Colonic mucosa (tissue), 4 donors: ENCODE results near the gene PALB2. TPM values are rescaled to one million over a fixed set of nuclear protein-coding genes. Genes with fewer than 3 reads are reported as not detected.
A peak's percentile ranks its signal among the peaks of the same experiment; 100 is the strongest.

ENCODE experiments used
- DNase-seq: peaks from one replicate; pipeline ENCODE4 v3.0.0-alpha.2; 2020
- H3K27ac ChIP-seq: fragments of 200-600 bp; one replicate; pipeline ENCODE4 v1.8.0; 2021
- H3K27me3 ChIP-seq: fragments of 200-600 bp; one replicate; pipeline ENCODE4 v1.8.0; 2021
- H3K36me3 ChIP-seq: fragments of 200-600 bp; one replicate; pipeline ENCODE4 v1.8.0; 2021
- H3K4me1 ChIP-seq: fragments of 200-600 bp; one replicate; pipeline ENCODE4 v1.8.0; 2021; ENCODE audit warnings: mild to moderate bottlenecking
- H3K4me3 ChIP-seq: fragments of 200-600 bp; one replicate; pipeline ENCODE4 v1.8.0; 2021
- H3K9ac ChIP-seq, 2 donors: one replicate each; pipeline ENCODE4 v1.7.0; 2013; ENCODE audit warnings: control low read depth in 2 of 2, low read depth in 2 of 2, low read length in 2 of 2
- H3K9me3 ChIP-seq: fragments of 200-600 bp; one replicate; pipeline ENCODE4 v1.8.0; 2021
- intact Hi-C: fragments of 100-400 bp; cut with DNase I; formaldehyde crosslinking; loops from one replicate; pipeline ENCODE4 v1.14.1; 2022
- total RNA-seq, 2 donors: library from RNA; stranded (reverse); fragmentation: NEBNext Ultra II Directional in 1 of 2; extraction: Animal tissue kit (Norgen Biotek cat#: 25700) in 1 of 2; gene quantifications; one replicate each; pipeline ENCODE4 v1.2.1, GENCODE V29; 2021
- TF ChIP-seq, protein P1 (sequence below): fragments of 200-600 bp; IDR thresholded peaks from one replicate; pipeline ENCODE4 v1.8.0; 2022; ENCODE audit warnings: antibody characterized with exemption, mild to moderate bottlenecking
- donor health status: healthy.
- donor health status: DM: no; HTN: no; CAD: no.
- donor health status: DM: no; HTN: no; CAD: no.

PALB2 gene
- total RNA-seq, 2 donors from 2014 or later: 8.2 to 13.3 TPM

DNA sequence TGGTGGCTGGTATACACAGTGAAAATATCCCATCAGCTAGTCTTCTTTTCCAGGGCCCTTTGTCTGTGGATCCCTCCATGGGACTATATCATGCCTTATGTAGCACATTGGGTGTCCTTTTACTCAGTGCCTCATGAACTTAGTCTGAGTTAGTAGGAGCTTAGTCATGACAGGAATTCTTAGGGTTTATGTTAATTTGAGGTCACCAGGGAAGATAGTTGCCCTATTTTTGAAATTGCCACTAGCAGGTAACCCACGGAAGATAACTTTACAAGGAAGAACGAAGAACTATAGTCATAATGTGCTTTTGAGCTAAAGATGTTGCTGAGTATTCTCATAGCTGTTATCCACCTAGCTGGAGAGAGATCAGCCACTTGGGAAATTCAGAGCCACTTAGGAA, 22.8 kb upstream of the PALB2 start:
- Histone ChIP-seq H3K27ac (no peak overlapping the region), H3K36me3 (peaks cover 20% of the 10 kb centered on the region), H3K4me3 (no peak overlapping the region), H3K27me3 (no peaks in the 10 kb centered on the region), H3K4me1 (no peaks in the 10 kb centered on the region), H3K9ac (no peak overlapping the region), H3K9me3 (no peaks in the 10 kb centered on the region)
- TF ChIP-seq, protein P1, sequence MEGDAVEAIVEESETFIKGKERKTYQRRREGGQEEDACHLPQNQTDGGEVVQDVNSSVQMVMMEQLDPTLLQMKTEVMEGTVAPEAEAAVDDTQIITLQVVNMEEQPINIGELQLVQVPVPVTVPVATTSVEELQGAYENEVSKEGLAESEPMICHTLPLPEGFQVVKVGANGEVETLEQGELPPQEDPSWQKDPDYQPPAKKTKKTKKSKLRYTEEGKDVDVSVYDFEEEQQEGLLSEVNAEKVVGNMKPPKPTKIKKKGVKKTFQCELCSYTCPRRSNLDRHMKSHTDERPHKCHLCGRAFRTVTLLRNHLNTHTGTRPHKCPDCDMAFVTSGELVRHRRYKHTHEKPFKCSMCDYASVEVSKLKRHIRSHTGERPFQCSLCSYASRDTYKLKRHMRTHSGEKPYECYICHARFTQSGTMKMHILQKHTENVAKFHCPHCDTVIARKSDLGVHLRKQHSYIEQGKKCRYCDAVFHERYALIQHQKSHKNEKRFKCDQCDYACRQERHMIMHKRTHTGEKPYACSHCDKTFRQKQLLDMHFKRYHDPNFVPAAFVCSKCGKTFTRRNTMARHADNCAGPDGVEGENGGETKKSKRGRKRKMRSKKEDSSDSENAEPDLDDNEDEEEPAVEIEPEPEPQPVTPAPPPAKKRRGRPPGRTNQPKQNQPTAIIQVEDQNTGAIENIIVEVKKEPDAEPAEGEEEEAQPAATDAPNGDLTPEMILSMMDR: no peak
- no peak for DNase-seq
- intact Hi-C loops: no loop called here

DNA sequence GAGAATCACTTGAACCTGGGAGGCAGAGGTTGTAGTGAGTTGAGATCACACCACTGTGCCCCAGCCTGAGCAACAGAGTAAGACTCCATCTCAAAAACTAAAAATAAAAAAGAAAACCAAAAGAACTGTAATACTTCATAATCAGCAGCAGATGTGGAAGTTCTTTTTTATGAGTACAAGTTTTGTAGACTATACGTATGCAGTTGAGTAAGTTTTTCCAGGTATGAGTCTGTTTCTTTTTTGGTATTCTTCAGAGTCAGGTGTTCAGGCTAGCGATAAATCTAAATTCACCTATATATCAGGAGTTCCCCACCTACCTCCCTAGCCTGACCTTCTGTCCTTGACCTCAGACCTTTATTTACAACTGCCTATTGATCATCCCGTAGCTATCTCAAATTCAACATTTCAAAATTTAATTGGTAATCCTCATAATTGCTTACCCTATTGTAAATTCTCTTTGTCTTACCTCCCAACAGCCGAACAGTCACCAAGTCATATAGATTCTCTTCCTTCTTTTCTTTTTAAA, 10.9 kb upstream of the PALB2 start:
- H3K36me3 ChIP-seq: no peaks in the 10 kb centered on the region
- H3K27me3 ChIP-seq: no peaks in the 10 kb centered on the region
- H3K9me3 ChIP-seq: no peaks in the 10 kb centered on the region
- intact Hi-C loops: no loop called here
- H3K4me1 ChIP-seq: no peaks in the 10 kb centered on the region
- no peak overlapping the region for H3K4me3 ChIP-seq
- H3K27ac ChIP-seq: no peak overlapping the region
- TF ChIP-seq, protein P1: no peak
- H3K9ac ChIP-seq: no peak overlapping the region
- no peak for DNase-seq

DNA sequence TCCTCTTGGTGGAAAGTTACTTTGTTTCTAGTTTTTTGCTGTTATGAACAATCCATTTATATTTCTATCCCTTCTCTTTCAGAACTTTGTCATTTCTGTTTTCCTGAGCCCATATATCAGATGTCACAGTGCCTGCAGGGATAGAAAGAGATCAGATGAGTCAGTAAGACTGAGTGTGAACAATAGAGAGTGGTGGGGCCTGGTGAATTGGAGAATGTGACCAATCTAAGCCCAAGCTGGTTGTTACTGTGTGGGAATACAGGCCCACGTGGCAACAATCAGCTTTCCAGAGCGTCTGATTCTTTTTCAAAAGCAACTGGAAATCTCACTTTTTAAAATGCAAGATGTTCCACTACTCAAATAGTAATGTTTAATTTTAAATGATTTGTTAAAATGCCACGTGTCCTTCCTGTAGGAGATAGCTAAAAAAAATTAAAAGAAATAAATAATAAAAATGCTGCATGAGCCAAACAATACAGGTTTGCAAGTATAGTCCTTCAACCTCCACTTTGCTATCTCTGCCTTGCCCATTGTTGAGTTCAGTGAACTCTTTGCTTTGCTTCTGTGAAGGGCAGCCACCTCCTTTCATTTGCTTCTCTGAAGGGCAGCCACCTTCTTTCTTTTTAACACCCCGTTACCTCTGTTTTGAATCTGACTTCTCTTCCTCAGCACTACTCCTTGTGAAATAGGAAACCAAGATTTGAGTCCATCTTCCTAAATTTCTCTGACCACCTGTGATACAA, 9.7 kb upstream of the PALB2 start:
- Histone ChIP-seq H3K27ac (no peak overlapping the region), H3K9me3 (no peaks in the 10 kb centered on the region), H3K9ac (no peak overlapping the region), H3K4me1 (no peaks in the 10 kb centered on the region), H3K36me3 (no peaks in the 10 kb centered on the region), H3K4me3 (no peak overlapping the region), H3K27me3 (no peaks in the 10 kb centered on the region)
- DNase-seq: no peak
- intact Hi-C loops: no loop called here
- TF ChIP-seq, protein P1: no peak

DNA sequence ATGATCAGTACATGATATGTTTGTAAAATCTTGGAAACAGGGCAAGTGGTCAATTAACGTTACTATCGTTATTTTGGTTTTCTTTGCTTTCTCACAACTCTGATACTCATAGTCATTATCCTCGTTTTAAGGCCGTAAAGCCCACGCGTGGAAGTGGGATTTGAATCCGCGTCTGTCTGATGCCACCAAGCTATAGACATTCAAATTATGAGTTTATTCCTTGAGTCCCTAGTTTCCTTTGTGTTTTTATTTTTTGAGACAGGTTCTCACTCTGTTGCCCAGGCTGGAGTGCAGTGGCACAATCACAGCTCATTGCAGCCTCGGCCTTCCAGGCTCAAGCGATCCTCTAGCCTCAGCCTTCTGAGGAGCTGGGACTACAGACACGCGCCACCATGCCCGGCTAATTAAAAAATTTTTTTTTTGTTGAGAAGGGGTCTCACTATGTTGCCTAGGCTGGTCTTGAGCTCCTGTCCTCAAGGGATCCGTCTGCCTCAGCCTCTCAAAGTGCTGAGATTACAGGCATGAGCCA, 1.2 kb upstream of the PALB2 start:
- TF ChIP-seq, protein P1: no peak
- H3K36me3 ChIP-seq: no peaks in the 10 kb centered on the region
- H3K9ac ChIP-seq: peak overlapping the region; percentile 93 to 95
- no peak for DNase-seq
- no peaks in the 10 kb centered on the region for H3K9me3 ChIP-seq
- H3K27me3 ChIP-seq: no peaks in the 10 kb centered on the region
- peak overlapping the region; percentile 99 for H3K4me3 ChIP-seq
- intact Hi-C loops: no loop called here
- no peak overlapping the region for H3K27ac ChIP-seq
- H3K4me1 ChIP-seq: peaks cover 3% of the 10 kb centered on the region

DNA sequence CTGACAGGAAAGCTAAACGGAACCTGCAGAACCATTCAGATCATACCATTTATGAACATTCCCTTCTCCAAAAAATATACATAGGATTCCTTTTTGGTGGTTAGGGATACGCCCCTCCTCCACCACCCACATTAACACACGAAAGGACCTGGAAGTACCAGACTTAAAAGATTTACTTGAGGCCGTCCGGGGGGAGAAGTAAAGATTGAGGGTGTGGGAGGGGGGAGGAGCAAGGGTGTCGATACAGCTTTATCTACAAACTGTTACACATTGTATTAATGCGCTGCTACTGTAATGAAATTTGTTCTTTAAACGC, 537 bp downstream of the PALB2 start:
- intact Hi-C loops: no loop called here
- TF ChIP-seq, protein P1: no peak
- peak overlapping the region; percentile 99 for H3K4me3 ChIP-seq

More for the DNA sequence above, 537 bp downstream of the PALB2 start:
- no peaks in the 10 kb centered on the region for H3K9me3 ChIP-seq
- H3K9ac ChIP-seq: peak overlapping the region; percentile 71 to 76
- no peaks in the 10 kb centered on the region for H3K36me3 ChIP-seq
- H3K27ac ChIP-seq: no peak overlapping the region
- peak; percentile 20 for DNase-seq
- no peaks in the 10 kb centered on the region for H3K27me3 ChIP-seq
- H3K4me1 ChIP-seq: peaks cover 3% of the 10 kb centered on the region
